GM12875 (cell line): ENCODE results near the gene ABCA12.

Source experiments
- H3K4me3 ChIP-seq: one replicate; pipeline ENCODE4 v1.5.1; 2011; ENCODE audit warnings: low read depth, low read length, control low read depth
- TF ChIP-seq, protein P1 (sequence below): IDR thresholded peaks from 2 replicates; pipeline ENCODE4 v1.5.1; 2011; ENCODE audit warnings: low read depth, mild to moderate bottlenecking, control low read depth, inconsistent platforms, low read length, moderate library complexity, borderline replicate concordance; ENCODE audit not compliant: insufficient read depth

ABCA12 gene

DNA sequence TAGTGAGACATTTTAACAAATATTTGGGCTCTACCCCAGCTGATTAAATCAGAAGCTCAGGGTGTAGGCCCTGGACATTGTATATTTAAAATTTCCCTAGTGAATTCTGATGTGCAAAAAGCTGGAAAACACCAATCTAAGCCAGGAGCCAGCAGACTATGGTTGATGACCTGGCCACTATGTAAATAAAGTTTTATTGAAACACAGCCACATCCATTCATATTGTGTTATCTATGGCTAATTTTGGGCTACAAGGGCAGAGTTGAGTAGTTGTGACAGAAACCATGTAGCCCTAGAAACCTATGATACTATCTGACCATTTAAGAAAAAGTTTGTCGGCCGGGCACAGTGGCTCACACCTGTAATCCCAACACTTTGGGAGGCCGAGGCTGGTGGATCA lies 243.0 kb downstream of the ABCA12 start:
- TF ChIP-seq, protein P1, sequence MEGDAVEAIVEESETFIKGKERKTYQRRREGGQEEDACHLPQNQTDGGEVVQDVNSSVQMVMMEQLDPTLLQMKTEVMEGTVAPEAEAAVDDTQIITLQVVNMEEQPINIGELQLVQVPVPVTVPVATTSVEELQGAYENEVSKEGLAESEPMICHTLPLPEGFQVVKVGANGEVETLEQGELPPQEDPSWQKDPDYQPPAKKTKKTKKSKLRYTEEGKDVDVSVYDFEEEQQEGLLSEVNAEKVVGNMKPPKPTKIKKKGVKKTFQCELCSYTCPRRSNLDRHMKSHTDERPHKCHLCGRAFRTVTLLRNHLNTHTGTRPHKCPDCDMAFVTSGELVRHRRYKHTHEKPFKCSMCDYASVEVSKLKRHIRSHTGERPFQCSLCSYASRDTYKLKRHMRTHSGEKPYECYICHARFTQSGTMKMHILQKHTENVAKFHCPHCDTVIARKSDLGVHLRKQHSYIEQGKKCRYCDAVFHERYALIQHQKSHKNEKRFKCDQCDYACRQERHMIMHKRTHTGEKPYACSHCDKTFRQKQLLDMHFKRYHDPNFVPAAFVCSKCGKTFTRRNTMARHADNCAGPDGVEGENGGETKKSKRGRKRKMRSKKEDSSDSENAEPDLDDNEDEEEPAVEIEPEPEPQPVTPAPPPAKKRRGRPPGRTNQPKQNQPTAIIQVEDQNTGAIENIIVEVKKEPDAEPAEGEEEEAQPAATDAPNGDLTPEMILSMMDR: no peak
- H3K4me3 ChIP-seq: no peak overlapping the region

DNA sequence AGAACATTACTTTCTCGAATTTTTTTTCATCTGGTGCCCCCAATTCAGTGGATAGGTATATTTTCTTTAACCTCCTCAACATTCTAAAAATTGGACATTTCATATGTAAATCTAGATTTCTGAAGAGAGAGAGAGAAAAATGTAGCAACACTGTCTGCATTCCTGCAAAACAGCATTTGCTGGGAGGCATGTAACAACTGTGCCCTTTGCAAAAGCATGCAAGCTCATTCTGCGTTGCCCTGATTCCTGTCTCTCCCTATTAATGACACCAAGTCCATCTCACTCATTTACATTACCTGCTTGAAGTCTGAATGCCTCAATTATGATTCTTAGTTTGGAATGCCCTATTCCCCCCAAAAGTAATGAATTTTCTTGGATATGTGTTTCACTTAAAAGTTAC lies 249.1 kb downstream of the ABCA12 start:
- TF ChIP-seq, protein P1: no peak
- no peak overlapping the region for H3K4me3 ChIP-seq

DNA sequence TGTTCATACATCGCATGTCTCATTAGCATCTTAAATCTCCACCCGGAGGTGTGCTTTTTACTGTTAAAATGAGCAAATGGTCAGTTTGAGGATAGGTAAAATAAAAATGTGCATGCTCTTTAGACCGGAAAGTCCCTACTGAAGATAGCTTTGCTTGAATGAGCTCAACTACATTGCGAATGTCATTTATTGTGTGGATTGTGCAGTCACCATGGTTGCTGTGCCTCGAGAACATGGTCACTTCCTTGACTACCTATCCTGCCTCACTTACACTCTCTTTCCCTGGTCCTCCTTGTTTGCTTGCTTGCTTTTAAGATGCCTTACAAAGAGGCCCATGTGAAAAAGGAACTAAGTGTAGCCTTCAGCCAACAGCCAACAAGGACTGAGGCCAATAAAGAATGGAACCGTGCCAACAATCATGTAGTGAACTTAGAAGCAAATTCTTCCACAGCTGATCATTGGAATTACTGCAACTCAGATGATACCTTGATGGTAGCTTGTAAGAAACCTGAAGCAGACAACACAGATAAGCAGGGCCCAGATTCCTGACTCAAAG lies 256.7 kb downstream of the ABCA12 start:
- TF ChIP-seq, protein P1: no peak
- no peak overlapping the region for H3K4me3 ChIP-seq
